ENCODE results near the gene CPN2.

CPN2 gene

GRCh38 chr3:194328942-194329582 lies 22.1 kb downstream of the CPN2 start:
- TF ChIP-seq FOXP2 (optimal IDR thresholded peaks at IDR 0.05; ENCODE audit: borderline replicate concordance, extremely low read depth, extremely low read length, insufficient read depth) (no peak), POLR2AphosphoS5 (IDR thresholded peaks at IDR 0.05; ENCODE audit: low read depth, low read length) (no peak), TAF1 (IDR thresholded peaks at IDR 0.05; ENCODE audit: borderline replicate concordance, insufficient read depth, low read length) (no peak), SIN3A (IDR thresholded peaks at IDR 0.05; ENCODE audit: borderline replicate concordance, insufficient read depth, low read length) (no peak), REST (IDR thresholded peaks at IDR 0.05; ENCODE audit: insufficient read depth in 1 of 2, low read depth in 2 of 2, low read length in 2 of 2) (no peak)

- TF ChIP-seq REST (IDR thresholded peaks at IDR 0.05; ENCODE audit: insufficient read depth in 1 of 2, low read depth in 2 of 2, low read length in 2 of 2) (no peak), TAF1 (IDR thresholded peaks at IDR 0.05; ENCODE audit: borderline replicate concordance, insufficient read depth, low read length) (no peak)
Observed at GRCh38 chr3:194328053-194328657, 23.0 kb downstream of the CPN2 start.

- no peak for TF ChIP-seq SIN3A (IDR thresholded peaks at IDR 0.05; ENCODE audit: borderline replicate concordance, insufficient read depth, low read length)
- no peak for TF ChIP-seq FOXP2 (optimal IDR thresholded peaks at IDR 0.05; ENCODE audit: borderline replicate concordance, extremely low read depth, extremely low read length, insufficient read depth)
- TF ChIP-seq POLR2AphosphoS5 (IDR thresholded peaks at IDR 0.05; ENCODE audit: low read depth, low read length) = no peak
- no peak for TF ChIP-seq REST (IDR thresholded peaks at IDR 0.05; ENCODE audit: insufficient read depth in 1 of 2, low read depth in 2 of 2, low read length in 2 of 2)
- TF ChIP-seq TAF1 (IDR thresholded peaks at IDR 0.05; ENCODE audit: borderline replicate concordance, insufficient read depth, low read length) = no peak
Observed at GRCh38 chr3:194327218-194328052, 23.7 kb downstream of the CPN2 start.

GRCh38 chr3:194326968-194327217 lies 24.2 kb downstream of the CPN2 start:
- TF ChIP-seq REST (IDR thresholded peaks at IDR 0.05; ENCODE audit: insufficient read depth in 1 of 2, low read depth in 2 of 2, low read length in 2 of 2) (no peak), POLR2AphosphoS5 (IDR thresholded peaks at IDR 0.05; ENCODE audit: low read depth, low read length) (no peak), FOXP2 (optimal IDR thresholded peaks at IDR 0.05; ENCODE audit: borderline replicate concordance, extremely low read depth, extremely low read length, insufficient read depth) (no peak), TAF1 (IDR thresholded peaks at IDR 0.05; ENCODE audit: borderline replicate concordance, insufficient read depth, low read length) (no peak), SIN3A (IDR thresholded peaks at IDR 0.05; ENCODE audit: borderline replicate concordance, insufficient read depth, low read length) (no peak)

Data from PFSK-1 (cell line).